HK-2 (cell line): Measurements from ENCODE around the gene UBE2S.
"Not testable (repeated sequence)": the region's sequence is repeated elsewhere in the genome, so short reads cannot be mapped to it uniquely, and the experiment has no call there.

Experiments
- DNase-seq: peaks from one replicate; pipeline ENCODE4 v3.0.0-alpha.2; 2018; ENCODE audit not compliant: unreplicated experiment

The UBE2S gene

DNA sequence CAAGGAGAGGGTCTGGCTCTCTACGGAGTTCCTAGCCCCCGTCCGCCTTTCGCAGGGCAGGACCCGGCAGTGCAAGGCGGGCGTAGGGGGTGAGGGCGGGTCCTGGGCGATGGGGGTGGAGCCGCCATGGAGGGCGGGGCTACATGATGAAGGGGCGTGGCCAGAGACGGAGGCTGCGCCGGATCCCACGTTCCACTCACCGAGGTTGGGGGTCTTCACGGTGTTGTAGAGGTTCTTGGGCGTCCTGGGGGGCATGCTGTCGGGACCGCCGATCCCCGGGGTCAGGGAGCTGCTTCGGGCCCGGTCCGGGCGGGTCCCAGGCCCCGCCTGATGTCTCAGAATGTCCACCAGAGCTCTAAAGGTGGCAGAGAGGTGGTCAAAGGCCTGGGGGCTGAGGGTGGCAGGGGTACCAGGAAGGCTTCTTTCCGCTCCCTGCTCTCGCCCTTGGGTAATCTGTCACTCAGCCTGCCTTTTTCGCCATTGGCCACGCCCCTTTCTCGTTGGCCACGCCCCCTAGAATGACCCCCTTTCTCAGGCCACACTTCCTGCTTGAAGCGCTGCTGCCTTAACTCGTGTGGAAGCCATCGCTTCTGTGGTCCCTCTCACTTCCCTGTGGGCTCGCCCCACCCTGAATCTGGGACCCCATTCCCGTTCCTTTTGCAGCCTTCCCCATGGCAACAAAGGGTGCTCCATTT, 33.0 kb upstream of the UBE2S start:
- DNase-seq, result peak; percentile 34

DNA sequence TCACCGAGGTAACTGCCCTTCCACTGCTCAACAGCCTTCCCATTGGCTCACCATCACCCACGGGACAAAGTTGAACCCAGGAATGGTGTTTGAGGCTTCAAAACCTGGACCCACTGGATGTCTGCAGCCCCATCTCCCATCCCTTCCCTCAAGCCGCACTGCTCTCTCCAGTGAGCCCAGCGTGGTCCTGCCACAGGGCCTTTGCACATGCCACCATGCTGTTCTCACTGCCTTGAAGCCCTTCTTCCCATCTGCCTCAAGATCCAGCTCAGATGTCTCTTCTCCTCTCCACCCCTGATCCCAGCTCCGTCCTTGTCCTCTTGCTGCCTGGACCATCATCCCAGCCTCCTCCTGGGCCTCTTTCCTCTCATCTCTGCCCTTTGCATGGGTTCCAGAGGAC, 31.5 kb upstream of the UBE2S start:
- no peak for DNase-seq

- DNase-seq, result peak; percentile 87
These were observed 29.8 kb upstream of the UBE2S start for GRCh38 chr19:55437410-55437809.

DNA sequence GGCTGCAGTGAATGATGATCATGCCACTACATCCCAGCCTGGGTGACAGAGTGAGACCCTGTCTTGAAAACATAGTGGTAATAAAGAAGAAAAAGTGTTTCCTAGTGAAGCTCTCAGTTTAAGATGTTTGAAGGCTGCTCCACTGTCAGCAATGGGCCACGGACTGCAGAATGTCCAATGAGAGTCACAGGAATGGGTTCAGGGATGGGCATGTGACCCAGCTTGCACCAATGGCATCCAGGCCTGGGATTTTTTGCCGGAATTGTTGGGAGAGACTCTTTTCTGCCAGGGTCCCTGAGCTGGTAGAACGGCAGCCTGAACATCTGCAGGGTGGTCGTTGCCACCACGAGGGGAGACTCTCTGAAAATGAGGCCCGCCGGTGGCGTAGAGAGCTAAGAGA, 29.3 kb upstream of the UBE2S start:
- no peak for DNase-seq

DNA sequence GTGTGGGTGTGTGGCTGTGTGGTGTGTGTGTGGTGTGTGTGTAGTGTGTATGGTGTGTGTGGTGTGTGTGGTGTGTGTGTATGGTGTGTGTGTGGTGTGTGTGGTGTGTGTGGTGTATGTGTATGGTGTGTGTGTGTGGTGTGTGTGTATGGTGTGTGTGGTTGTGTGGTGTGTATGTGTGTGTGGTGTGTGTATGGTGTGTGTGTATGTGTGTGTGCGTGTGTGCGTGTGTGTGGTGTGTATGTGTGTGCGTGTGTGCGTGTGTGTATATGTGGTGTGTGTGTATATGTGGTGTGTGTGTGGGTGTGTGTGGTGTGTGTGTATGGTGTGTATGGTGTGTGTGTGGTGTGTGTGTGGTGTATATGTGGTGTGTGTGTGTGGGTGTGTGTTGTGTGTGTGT, 27.4 kb upstream of the UBE2S start:
- DNase-seq, result no peak

DNA sequence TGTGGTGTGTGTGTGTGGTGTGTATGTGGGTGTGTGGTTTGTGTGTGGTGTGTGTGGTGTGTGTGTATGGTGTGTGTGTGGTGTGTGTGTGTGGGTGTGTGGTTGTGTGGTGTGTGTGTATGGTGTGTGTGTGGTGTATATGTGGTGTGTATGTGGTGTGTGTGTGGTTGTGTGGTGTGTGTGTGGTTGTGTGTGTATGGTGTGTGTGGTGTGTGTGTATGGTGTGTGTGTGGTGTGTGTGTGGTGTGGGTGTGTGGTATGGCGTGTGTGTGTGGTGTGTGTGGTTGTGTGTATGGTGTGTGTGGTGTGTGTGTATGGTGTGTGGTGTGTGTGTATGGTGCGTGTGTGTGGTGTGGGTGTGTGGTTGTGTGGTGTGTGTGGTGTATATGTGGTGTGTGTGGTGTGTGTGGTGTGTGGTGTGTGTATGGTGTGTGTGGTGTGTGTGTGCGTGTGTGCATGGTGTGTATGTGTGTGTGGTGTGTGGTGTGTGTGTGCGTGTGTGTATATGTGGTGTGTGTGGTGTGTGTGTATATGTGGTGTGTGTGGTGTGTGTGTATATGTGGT, 26.9 kb upstream of the UBE2S start:
- no peak for DNase-seq

DNA sequence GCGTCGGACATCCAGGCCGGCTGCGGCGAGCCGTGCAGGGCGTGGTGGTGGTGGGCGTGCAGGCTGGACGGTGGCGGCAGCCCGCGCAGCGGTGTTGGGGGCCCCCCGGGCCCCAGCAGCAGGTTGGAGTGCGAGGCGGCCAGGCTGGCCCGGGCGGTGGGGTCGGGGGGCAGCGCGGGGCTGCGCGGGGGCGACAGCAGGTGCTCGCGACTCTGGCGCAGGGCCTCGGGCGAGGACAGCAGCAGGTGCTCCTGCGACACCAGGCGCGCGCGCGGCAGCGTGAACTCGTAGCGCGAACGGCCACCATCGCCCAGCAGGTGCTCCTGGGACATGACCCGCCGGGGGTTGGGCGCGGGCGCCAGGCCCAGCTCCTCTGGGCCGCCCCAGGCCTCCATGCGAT, 25.7 kb upstream of the UBE2S start:
- no peak for DNase-seq

DNA sequence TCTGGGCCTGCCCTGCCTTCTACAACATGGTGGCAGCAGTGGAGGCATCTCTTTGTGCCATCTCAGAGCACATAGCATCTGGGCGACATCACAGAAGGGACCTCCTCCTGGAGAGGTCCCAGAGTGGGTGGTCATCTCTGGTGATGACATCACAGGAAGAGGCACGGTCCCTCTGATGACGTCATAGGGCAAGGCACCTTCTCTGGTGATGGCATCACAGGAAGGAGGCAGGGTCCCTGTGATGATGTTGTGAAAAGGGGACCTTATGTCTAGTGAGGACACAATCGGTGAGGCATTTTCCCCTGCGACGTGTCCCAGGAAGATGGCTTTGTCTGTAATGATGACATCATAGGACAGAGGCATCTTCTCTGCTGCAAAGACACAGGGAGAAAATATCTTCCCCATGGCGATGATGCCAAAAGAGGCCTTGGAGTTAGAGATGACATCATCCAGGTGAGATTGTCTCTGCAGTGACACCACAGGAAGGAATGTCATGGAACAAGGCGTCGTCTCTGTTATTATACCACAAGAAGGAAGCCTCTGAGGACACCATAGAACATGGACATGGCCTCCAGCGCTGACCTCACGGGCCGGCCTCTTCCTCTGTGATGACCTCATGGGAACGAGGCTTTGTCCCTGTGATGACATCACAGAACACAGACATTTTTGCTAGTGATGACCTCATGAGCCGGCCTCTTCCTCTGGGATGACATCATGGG, 24.8 kb upstream of the UBE2S start:
- no peak for DNase-seq

DNA sequence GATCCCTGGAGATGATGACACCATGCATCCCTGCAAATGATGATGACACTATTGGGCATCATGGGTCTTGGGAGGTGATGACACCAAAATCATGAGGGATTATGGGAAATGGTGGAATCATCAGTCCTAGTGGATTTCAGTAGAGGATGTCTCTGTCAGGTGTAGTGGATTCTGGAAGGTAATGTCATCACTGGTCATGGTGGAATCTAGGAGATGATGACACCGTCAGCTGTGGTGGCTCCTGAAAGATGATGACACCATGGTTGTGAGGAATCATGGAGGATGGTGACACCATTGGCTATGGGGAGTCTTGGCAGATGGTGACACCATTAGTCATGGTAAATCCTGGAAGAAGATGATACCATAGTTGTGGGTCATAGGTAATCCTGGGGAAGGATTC, 23.6 kb upstream of the UBE2S start:
- no peak for DNase-seq

DNA sequence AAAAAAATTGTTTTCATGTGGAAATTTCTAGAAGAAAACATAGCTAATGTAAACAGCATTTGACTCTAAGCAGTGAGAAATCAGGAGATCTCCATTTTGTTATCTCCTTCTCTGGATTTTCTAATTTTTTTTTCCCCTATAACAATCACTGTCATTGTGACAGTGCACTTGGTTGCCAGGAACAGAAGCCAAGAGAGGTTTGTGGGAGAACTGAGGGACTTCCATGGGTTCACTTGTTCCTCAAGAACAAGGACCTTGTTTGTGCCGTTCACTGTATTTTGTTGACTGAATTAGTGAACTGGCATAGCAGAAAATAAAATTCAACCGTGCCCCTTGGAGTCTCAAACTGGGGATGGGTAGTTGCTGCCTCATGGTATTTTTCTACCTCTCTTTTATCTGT, 18.5 kb upstream of the UBE2S start:
- DNase-seq, result no peak

DNA sequence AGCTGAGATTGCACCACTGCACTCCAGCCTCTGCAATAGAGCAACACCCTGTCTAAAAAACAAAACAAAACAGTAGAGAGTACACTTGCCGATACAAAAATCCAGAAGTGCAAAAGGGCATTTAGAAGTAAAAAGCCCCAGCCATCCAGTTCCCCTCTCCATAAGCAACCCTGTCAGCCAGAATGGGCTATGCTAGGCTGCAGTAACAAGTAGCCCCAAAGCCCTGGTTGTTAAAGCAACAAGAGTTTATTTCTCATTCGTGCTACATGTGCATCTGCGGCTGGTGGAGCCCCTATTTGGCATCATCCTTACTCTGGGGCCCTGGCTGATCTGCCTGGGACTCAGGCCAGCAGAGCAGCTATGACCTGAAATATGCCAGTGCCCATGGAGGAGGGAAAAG, 16.9 kb upstream of the UBE2S start:
- DNase-seq, result no peak

DNA sequence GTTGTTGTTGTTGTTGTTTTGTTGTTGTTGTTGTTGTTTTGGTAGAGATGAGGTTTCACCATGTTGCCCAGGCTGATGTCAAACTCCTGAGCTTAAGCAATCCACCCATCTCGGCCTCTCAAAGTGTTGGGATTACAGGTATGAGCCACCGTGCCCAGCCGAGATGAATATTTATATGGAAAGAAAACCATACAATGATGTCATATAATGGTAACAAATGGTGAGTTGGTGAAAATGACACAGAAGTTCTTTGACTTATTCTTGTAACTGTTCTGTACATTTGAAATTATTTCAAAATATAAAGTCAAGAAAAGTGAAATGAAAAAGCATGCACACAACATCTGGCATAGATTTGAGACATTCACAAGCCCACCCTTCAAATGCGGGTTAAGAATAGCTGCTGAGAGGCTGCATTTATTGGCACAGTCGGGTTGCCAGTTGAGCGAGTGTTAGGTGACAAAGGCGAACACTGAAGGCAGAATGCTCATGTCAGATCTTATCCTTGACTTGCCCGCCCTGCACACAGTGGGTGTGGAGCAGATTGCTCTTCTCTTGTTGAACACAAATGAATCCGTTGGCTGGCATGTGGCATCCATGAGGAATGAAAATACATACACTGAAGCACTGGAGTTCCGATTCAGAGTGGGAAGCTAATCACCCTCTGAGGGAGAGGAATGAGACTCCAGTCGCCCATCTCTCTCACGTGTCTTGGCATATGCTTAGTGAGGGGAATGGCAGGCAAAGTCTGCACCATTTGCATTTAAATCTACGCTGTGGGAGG, 15.8 kb upstream of the UBE2S start:
- no peak for DNase-seq

GRCh38 chr19:55421281-55421680, 13.7 kb upstream of the UBE2S start:
- DNase-seq, result not testable (repeated sequence)

DNA sequence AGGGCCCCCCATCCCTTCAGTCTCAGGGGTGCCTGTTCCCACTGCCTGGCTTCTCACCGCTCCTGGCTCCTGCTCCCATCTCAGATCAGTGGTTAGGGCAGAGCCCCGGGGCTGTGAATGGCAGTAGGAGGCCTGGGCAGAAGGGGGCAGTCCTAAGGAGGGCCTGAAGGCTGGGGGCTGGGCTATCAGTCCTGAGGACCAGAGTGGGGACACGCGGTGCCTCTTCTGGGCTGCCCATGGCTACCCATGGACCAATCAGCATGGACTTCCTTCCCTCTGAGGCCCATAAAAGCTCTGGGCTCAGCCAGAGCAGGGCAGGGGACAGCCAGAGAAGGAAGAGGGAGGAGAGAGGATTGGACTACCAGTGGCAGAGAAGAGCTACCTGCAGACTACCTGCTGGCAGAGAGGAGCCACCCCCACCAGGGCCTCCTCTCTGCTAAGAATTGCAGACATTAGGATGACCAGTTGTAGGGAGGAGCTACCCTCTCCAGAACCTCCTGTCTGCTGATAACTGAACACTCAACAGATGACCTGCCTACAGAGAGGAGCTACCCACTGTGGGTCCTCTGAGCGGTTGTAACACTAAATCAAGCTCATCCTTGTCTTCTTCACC, 12.1 kb upstream of the UBE2S start:
- no peak for DNase-seq

GRCh38 chr19:55419103-55419502, 11.5 kb upstream of the UBE2S start:
- no peak for DNase-seq

GRCh38 chr19:55418185-55418584, 10.6 kb upstream of the UBE2S start:
- DNase-seq, result peak; percentile 75

DNA sequence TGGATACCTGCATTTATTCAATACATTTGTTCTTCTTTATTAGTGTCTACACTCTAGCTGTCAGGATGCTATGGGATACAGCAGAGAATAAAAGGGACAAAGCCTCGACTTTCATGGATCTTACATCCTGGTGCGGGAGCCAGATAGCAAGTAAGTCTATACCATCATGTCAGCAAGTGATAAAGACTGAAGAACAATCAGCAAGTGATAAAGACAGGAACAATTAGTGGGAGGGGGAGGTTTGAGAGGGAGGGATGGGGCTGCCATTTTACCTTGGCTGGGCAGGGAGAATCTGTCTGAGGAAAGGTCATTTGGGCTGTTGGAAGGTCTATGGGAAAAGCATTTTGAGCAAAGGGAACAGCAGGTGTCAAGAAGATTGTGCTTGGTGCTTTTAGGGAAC, 2.6 kb upstream of the UBE2S start:
- no peak for DNase-seq

DNA sequence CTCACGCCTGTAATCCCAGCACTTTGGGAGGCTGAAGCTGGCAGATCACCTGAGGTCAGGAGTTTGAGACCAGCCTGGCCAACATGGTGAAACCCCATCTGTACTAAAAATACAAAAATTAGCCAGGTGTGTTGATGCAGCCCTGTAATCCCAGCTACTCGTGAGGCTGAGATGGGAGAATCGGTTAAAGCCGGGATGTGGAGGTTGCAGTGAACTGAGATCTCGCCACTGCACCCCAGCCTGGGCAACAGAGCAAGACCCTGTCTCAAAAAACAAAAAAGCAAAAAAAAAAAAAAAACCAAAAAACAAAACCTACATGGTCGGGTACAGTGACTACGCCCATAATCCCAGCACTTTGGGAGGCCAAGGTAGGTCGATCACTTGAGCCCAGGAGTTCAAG, 1.6 kb upstream of the UBE2S start:
- DNase-seq, result not testable (repeated sequence)

- DNase-seq, result no peak
These were observed 915 bp upstream of the UBE2S start for GRCh38 chr19:55408533-55408872.

- peak; percentile 99 for DNase-seq
These were observed 378 bp upstream of the UBE2S start for GRCh38 chr19:55407800-55408532.

GRCh38 chr19:55406826-55407549, 600 bp downstream of the UBE2S start:
- peak; percentile 42 for DNase-seq
